Activated naive CD4-positive, alpha-beta T cell treated with anti-CD3 and anti-CD28 coated beads for 36 hours (primary cell): ENCODE data around the gene RMRP. TPM values are rescaled to one million over a fixed set of nuclear protein-coding genes. Genes with fewer than 3 reads are reported as not detected.
"Not testable (repeated sequence)": the region's sequence is repeated elsewhere in the genome, so short reads cannot be mapped to it uniquely, and the experiment has no call there.

Source experiments
- CTCF ChIA-PET: fragments of 350-600 bp; sonication (Branson Sonifier 250); formaldehyde crosslinking; loops from one replicate; lab custom pipeline; 2021; ENCODE audit warnings: antibody characterized with exemption; lab: Charles Lee
- DNase-seq: peaks from one replicate; pipeline ENCODE4 v3.0.0-alpha.2; 2020
- H3K27ac Mint-ChIP-seq: one replicate; pipeline ENCODE4 v1.8.0; 2021; ENCODE audit warnings: mild to moderate bottlenecking, mixed read lengths
- H3K27me3 Mint-ChIP-seq: one replicate; pipeline ENCODE4 v1.8.0; 2021; ENCODE audit warnings: low read depth, mixed read lengths
- H3K36me3 Mint-ChIP-seq: one replicate; pipeline ENCODE4 v1.8.0; 2021; ENCODE audit warnings: low read depth, mixed read lengths
- H3K4me1 Mint-ChIP-seq: one replicate; pipeline ENCODE4 v1.8.0; 2021; ENCODE audit warnings: low read depth, mixed read lengths
- H3K4me3 Mint-ChIP-seq: one replicate; pipeline ENCODE4 v1.8.0; 2021; ENCODE audit warnings: mild to moderate bottlenecking, moderate library complexity, mixed read lengths
- H3K9me3 Mint-ChIP-seq: one replicate; pipeline ENCODE4 v1.8.0; 2021; ENCODE audit warnings: mixed read lengths
- intact Hi-C: fragments of 100-400 bp; cut with micrococcal nuclease; formaldehyde crosslinking; loops from one replicate; pipeline ENCODE4 v1.15.1; 2023
- total RNA-seq, 2 experiments: library from RNA; stranded (reverse); gene quantifications; one replicate each; pipeline ENCODE4 v1.2.3, GENCODE V29; 2021

Gene RMRP
- total RNA-seq, 2 experiments from 2014 or later, result 7,381 to 12,571 TPM

- intact Hi-C loops, result loop anchor here (2.0 kb wide), 2 partner anchors 20 to 34 kb away; partner anchors contain the start of genes CD72 and TESK1
- DNase-seq, H3K9me3 Mint-ChIP-seq, H3K27me3 Mint-ChIP-seq, H3K36me3 Mint-ChIP-seq: not testable (repeated sequence)
- CTCF ChIA-PET, result interaction anchor here (1.1 to 1.3 kb wide), 2 partner anchors 11 to 92 kb away, joined by 4 to 6 read pairs; no protein-coding TSS in a partner anchor
- peaks cover 50% of the 10 kb centered on the region for H3K4me1 Mint-ChIP-seq
- H3K27ac Mint-ChIP-seq, result peak overlapping the region; percentile 90
- H3K4me3 Mint-ChIP-seq, result peak overlapping the region; percentile 31
These were observed 18.6 kb downstream of the RMRP start for GRCh38 chr9:35639225-35639624.

GRCh38 chr9:35638751-35639150 lies 19.1 kb downstream of the RMRP start:
- H3K27me3 Mint-ChIP-seq, H3K9me3 Mint-ChIP-seq, CTCF ChIA-PET, H3K36me3 Mint-ChIP-seq: not testable (repeated sequence)
- Mint-ChIP-seq H3K27ac (peak overlapping the region; percentile 90), H3K4me1 (peaks cover 50% of the 10 kb centered on the region), H3K4me3 (peak overlapping the region; percentile 40)
- peak; percentile 57 for DNase-seq
- intact Hi-C loops, result loop anchor here (1.0 to 2.0 kb wide), 3 partner anchors 8 to 34 kb away; partner anchors contain the start of genes CD72 and TESK1

GRCh38 chr9:35637427-35637955 lies 20.3 kb downstream of the RMRP start:
- Mint-ChIP-seq H3K27ac (peak overlapping the region; percentile 90), H3K4me1 (peaks cover 50% of the 10 kb centered on the region)
- H3K36me3 Mint-ChIP-seq, DNase-seq, H3K4me3 Mint-ChIP-seq, H3K9me3 Mint-ChIP-seq, intact Hi-C loops, H3K27me3 Mint-ChIP-seq, CTCF ChIA-PET: not testable (repeated sequence)

GRCh38 chr9:35636877-35637246 lies 21.0 kb downstream of the RMRP start:
- H3K27ac Mint-ChIP-seq, H3K9me3 Mint-ChIP-seq, DNase-seq, H3K4me3 Mint-ChIP-seq, intact Hi-C loops, H3K36me3 Mint-ChIP-seq, H3K27me3 Mint-ChIP-seq: not testable (repeated sequence)
- H3K4me1 Mint-ChIP-seq, result peaks cover 50% of the 10 kb centered on the region
- CTCF ChIA-PET, result interaction anchor here (0.6 to 1.8 kb wide), 2 partner anchors 10 to 14 kb away, joined by 3 to 9 read pairs; no protein-coding TSS in a partner anchor

GRCh38 chr9:35636135-35636876 lies 21.5 kb downstream of the RMRP start:
- peaks cover 3% of the 10 kb centered on the region for H3K9me3 Mint-ChIP-seq
- H3K36me3 Mint-ChIP-seq, result peaks cover 6% of the 10 kb centered on the region
- no peak overlapping the region for H3K4me3 Mint-ChIP-seq
- peaks cover 46% of the 10 kb centered on the region for H3K4me1 Mint-ChIP-seq
- DNase-seq, result no peak
- CTCF ChIA-PET, result interaction anchor here (0.6 to 1.8 kb wide), 4 partner anchors 11 to 25 kb away, joined by 3 to 9 read pairs (median 6); no protein-coding TSS in a partner anchor
- no peak overlapping the region for H3K27ac Mint-ChIP-seq
- intact Hi-C loops, result no loop called here
- H3K27me3 Mint-ChIP-seq, result no peaks in the 10 kb centered on the region

GRCh38 chr9:35635730-35636129 lies 22.1 kb downstream of the RMRP start:
- intact Hi-C loops, result no loop called here
- Mint-ChIP-seq H3K27ac (no peak overlapping the region), H3K4me3 (no peak overlapping the region), H3K36me3 (peaks cover 3% of the 10 kb centered on the region), H3K4me1 (peaks cover 46% of the 10 kb centered on the region), H3K27me3 (no peaks in the 10 kb centered on the region), H3K9me3 (peaks cover 3% of the 10 kb centered on the region)
- no peak for DNase-seq
- CTCF ChIA-PET, result interaction anchor here (1.1 to 1.8 kb wide), 3 partner anchors 12 to 25 kb away, joined by 4 to 9 read pairs (median 8); no protein-coding TSS in a partner anchor

- CTCF ChIA-PET, result interaction anchor here (0.7 to 3.9 kb wide), 6 partner anchors 14 to 512 kb away, joined by 3 to 17 read pairs (median 6); no protein-coding TSS in a partner anchor
- Mint-ChIP-seq H3K4me3 (no peak overlapping the region), H3K27ac (no peak overlapping the region), H3K36me3 (no peaks in the 10 kb centered on the region), H3K9me3 (no peaks in the 10 kb centered on the region), H3K27me3 (no peaks in the 10 kb centered on the region), H3K4me1 (no peaks in the 10 kb centered on the region)
- DNase-seq, result no peak
- intact Hi-C loops, result no loop called here
These were observed 28.2 kb downstream of the RMRP start for GRCh38 chr9:35629597-35629996.

- CTCF ChIA-PET, result interaction anchor here (0.8 to 3.9 kb wide), 5 partner anchors 9 to 68 kb away, joined by 4 to 17 read pairs (median 7); no protein-coding TSS in a partner anchor
These were observed 29.3 kb downstream of the RMRP start for GRCh38 chr9:35628389-35628991.

GRCh38 chr9:35627575-35627974 lies 30.2 kb downstream of the RMRP start:
- no peaks in the 10 kb centered on the region for H3K36me3 Mint-ChIP-seq
- CTCF ChIA-PET, result interaction anchor here (3.9 kb wide), 1 partner anchor 16 kb away, joined by 17 read pairs; no protein-coding TSS in a partner anchor
- intact Hi-C loops, result no loop called here
- H3K27me3 Mint-ChIP-seq, result no peaks in the 10 kb centered on the region
- H3K4me3 Mint-ChIP-seq, result no peak overlapping the region
- no peak for DNase-seq
- no peaks in the 10 kb centered on the region for H3K4me1 Mint-ChIP-seq
- H3K27ac Mint-ChIP-seq, result no peak overlapping the region
- no peaks in the 10 kb centered on the region for H3K9me3 Mint-ChIP-seq

More at GRCh38 chr9:35628389-35628991, 29.3 kb downstream of the RMRP start:
- H3K4me1 Mint-ChIP-seq, result no peaks in the 10 kb centered on the region
- no peak overlapping the region for H3K4me3 Mint-ChIP-seq
- no peaks in the 10 kb centered on the region for H3K9me3 Mint-ChIP-seq
- DNase-seq, result no peak
- no peaks in the 10 kb centered on the region for H3K27me3 Mint-ChIP-seq
- intact Hi-C loops, result no loop called here
- H3K36me3 Mint-ChIP-seq, result no peaks in the 10 kb centered on the region
- no peak overlapping the region for H3K27ac Mint-ChIP-seq

GRCh38 chr9:35619800-35620158 lies 38.0 kb downstream of the RMRP start:
- DNase-seq, result no peak
- Mint-ChIP-seq H3K9me3 (no peaks in the 10 kb centered on the region), H3K4me3 (no peak overlapping the region), H3K36me3 (no peaks in the 10 kb centered on the region), H3K27me3 (no peaks in the 10 kb centered on the region), H3K27ac (peak overlapping the region; percentile 43), H3K4me1 (peaks cover 28% of the 10 kb centered on the region)
- intact Hi-C loops, result loop anchor here (2.0 kb wide), 2 partner anchors 19 to 27 kb away; no protein-coding TSS in a partner anchor
- CTCF ChIA-PET, result interaction anchor here (0.6 to 10.9 kb wide), 9 partner anchors 9 to 323 kb away, joined by 3 to 142 read pairs (median 5); partner anchors contain the start of genes ARHGEF39, CCDC107, RMRP and SIT1

GRCh38 chr9:35618854-35619799 lies 38.7 kb downstream of the RMRP start:
- no peaks in the 10 kb centered on the region for H3K27me3 Mint-ChIP-seq
- DNase-seq, result peak; percentile 52
- peak overlapping the region; percentile 4 for H3K4me3 Mint-ChIP-seq
- CTCF ChIA-PET, result interaction anchor here (0.6 to 10.9 kb wide), 9 partner anchors 8 to 322 kb away, joined by 3 to 142 read pairs (median 5); partner anchors contain the start of genes ARHGEF39, CCDC107, RMRP and SIT1
- H3K4me1 Mint-ChIP-seq, result peaks cover 28% of the 10 kb centered on the region
- intact Hi-C loops, result loop anchor here (2.0 kb wide), 2 partner anchors 20 to 28 kb away; no protein-coding TSS in a partner anchor
- H3K9me3 Mint-ChIP-seq, result no peaks in the 10 kb centered on the region
- H3K36me3 Mint-ChIP-seq, result no peaks in the 10 kb centered on the region
- H3K27ac Mint-ChIP-seq, result peak overlapping the region; percentile 43
